Keratinocyte (primary cell): ENCODE data around the gene ACOXL. TPM values are rescaled to one million over a fixed set of nuclear protein-coding genes. Genes with fewer than 3 reads are reported as not detected.

ENCODE experiments used
- DNase-seq: peaks from one replicate; pipeline ENCODE4 v3.0.0-alpha.2; 2011; ENCODE audit warnings: low read depth, missing footprints, low spot score
- FAIRE-seq: peaks from 2 replicates; lab custom pipeline; 2011; peaks lifted over from hg19 to GRCh38; lab: Jason Lieb, UNC
- H2AFZ ChIP-seq: 2 replicates; pipeline ENCODE4 v1.6.0; 2012; ENCODE audit warnings: low read length, control low read depth, inconsistent platforms; ENCODE audit not compliant: control insufficient read depth
- H3K27ac ChIP-seq: 2 replicates; pipeline ENCODE4 v1.5.1; 2011; ENCODE audit warnings: low read length; ENCODE audit not compliant: control insufficient read depth, insufficient read depth
- H3K27me3 ChIP-seq: 3 replicates; pipeline ENCODE4 v1.6.0; 2011; ENCODE audit warnings: low read length; ENCODE audit not compliant: control insufficient read depth, insufficient read depth; ENCODE audit errors: extremely low read depth
- H3K36me3 ChIP-seq, 2 experiments: 2 replicates in 1 of 2; 3 replicates in 1 of 2; pipeline ENCODE4 v1.5.1; 2011; ENCODE audit warnings: low read length in 2 of 2, mild to moderate bottlenecking in 1 of 2; ENCODE audit not compliant: control insufficient read depth in 2 of 2, insufficient read depth in 2 of 2; ENCODE audit errors: extremely low read depth in 1 of 2
- H3K4me1 ChIP-seq: 3 replicates; pipeline ENCODE4 v1.5.1; 2011; ENCODE audit warnings: low read length; ENCODE audit not compliant: control insufficient read depth, insufficient read depth; ENCODE audit errors: extremely low read depth
- H3K4me2 ChIP-seq: 3 replicates; pipeline ENCODE4 v1.6.0; 2011; ENCODE audit warnings: low read depth, low read length; ENCODE audit not compliant: control insufficient read depth, insufficient read depth; ENCODE audit errors: extremely low read depth
- H3K4me3 ChIP-seq, 3 experiments: fragments of 200-600 bp in 1 of 3; sonication (generic) in 1 of 3; 2 replicates in 2 of 3; 3 replicates in 1 of 3; pipeline ENCODE4 v1.5.1; 2011 to 2016; ENCODE audit warnings: low read length in 3 of 3, mild to moderate bottlenecking in 3 of 3, control low read depth in 2 of 3, inconsistent platforms in 1 of 3, low read depth in 1 of 3, mixed read lengths in 1 of 3, mixed run types in 1 of 3, moderate library complexity in 1 of 3; ENCODE audit not compliant: control insufficient read depth in 2 of 3, insufficient read depth in 2 of 3; ENCODE audit errors: extremely low read depth in 1 of 3
- H3K79me2 ChIP-seq: 2 replicates; pipeline ENCODE4 v1.6.0; 2012; ENCODE audit warnings: low read length; ENCODE audit not compliant: control insufficient read depth, insufficient read depth
- H3K9ac ChIP-seq: 3 replicates; pipeline ENCODE4 v1.6.0; 2011; ENCODE audit warnings: low read length; ENCODE audit not compliant: control insufficient read depth, insufficient read depth; ENCODE audit errors: extremely low read depth
- H3K9me1 ChIP-seq: 3 replicates; pipeline ENCODE4 v1.6.0; 2011; ENCODE audit warnings: low read length; ENCODE audit not compliant: control insufficient read depth, insufficient read depth; ENCODE audit errors: extremely low read depth
- H3K9me3 ChIP-seq: 2 replicates; pipeline ENCODE4 v1.5.1; 2012; ENCODE audit warnings: low read depth, low read length; ENCODE audit not compliant: control insufficient read depth
- H4K20me1 ChIP-seq: 3 replicates; pipeline ENCODE4 v1.6.0; 2011; ENCODE audit warnings: low read length; ENCODE audit not compliant: control insufficient read depth, insufficient read depth; ENCODE audit errors: extremely low read depth
- CTCF ChIP-seq, 3 experiments: IDR thresholded peaks in 1 of 3; conservative IDR thresholded peaks in 1 of 3; optimal IDR thresholded peaks in 1 of 3; 2 replicates in 2 of 3; 3 replicates in 1 of 3; pipeline versions ENCODE3 to v1.5.1; 2011; ENCODE audit warnings: low read length in 3 of 3, mild to moderate bottlenecking in 3 of 3, moderate library complexity in 2 of 3, control low read depth in 1 of 3, inconsistent platforms in 1 of 3; ENCODE audit not compliant: insufficient read depth in 2 of 3; ENCODE audit errors: extremely low read depth in 1 of 3
- EZH2 ChIP-seq: IDR thresholded peaks from one replicate; pipeline ENCODE4 v1.6.1; 2012; ENCODE audit warnings: inconsistent platforms, mild to moderate bottlenecking, low read length, moderate library complexity
- dilution Hi-C: fragments of 300-500 bp; cut with MboI; formaldehyde crosslinking; loops from one replicate; pipeline ENCODE4 v1.7.0; 2020; ENCODE audit warnings: low sequenced_read_pairs; ENCODE audit not compliant: extremely low pct_ligation_motif_present
- polyA plus RNA-seq, 5 experiments: library from polyadenylated mRNA; depleted of rRNA in 3 of 5; stranded (reverse) in 3 of 5; stranded (forward) in 1 of 5; unstranded in 1 of 5; fragments of >200 nt; gene quantifications; 1 replicate in 1 of 5; 2 replicates in 3 of 5; 3 replicates in 1 of 5; pipeline versions ENCODE4 v1.2.1 to v1.2.3, GENCODE V29; 2011 to 2012; ENCODE audit warnings: missing spikeins in 2 of 5, low read depth in 1 of 5, low replicate concordance in 1 of 5

Gene ACOXL
- polyA plus RNA-seq, 1 donor (not counting 4 experiments of a cell fraction or from before 2014, with no cell fraction given), result 0.04 TPM

GRCh38 chr2:110931648-110932047 is 199.3 kb downstream of the ACOXL start:
- H3K9me3 ChIP-seq, result peaks cover 2% of the 10 kb centered on the region
- no peak for DNase-seq

GRCh38 chr2:110933420-110933819 is 201.0 kb downstream of the ACOXL start:
- Histone ChIP-seq H3K36me3 (no peaks in the 10 kb centered on the region), H2AFZ (no peak overlapping the region), H3K79me2 (no peaks in the 10 kb centered on the region), H3K9ac (no peak overlapping the region), H3K4me1 (no peaks in the 10 kb centered on the region), H3K4me3 (no peak overlapping the region), H3K9me3 (peaks cover 2% of the 10 kb centered on the region), H3K9me1 (no peaks in the 10 kb centered on the region), H4K20me1 (no peaks in the 10 kb centered on the region), H3K27ac (no peak overlapping the region), H3K27me3 (peaks cover 3% of the 10 kb centered on the region), H3K4me2 (no peak overlapping the region)
- no peak for DNase-seq
- no peak for TF ChIP-seq CTCF (optimal IDR thresholded peaks at IDR 0.05 in 1 of 3, IDR thresholded peaks at IDR 0.05 in 1 of 3, conservative IDR thresholded peaks at IDR 0.05 in 1 of 3; ENCODE audit: extremely low read depth in 1 of 3, insufficient read depth in 2 of 3, low read length in 3 of 3)
- TF ChIP-seq EZH2, result no peak
- dilution Hi-C loops, result no loop called here
- FAIRE-seq, result no peak

More at GRCh38 chr2:110931648-110932047, 199.3 kb downstream of the ACOXL start:
- Histone ChIP-seq H2AFZ (no peak overlapping the region), H3K27me3 (no peaks in the 10 kb centered on the region), H3K79me2 (no peaks in the 10 kb centered on the region), H3K36me3 (no peaks in the 10 kb centered on the region), H3K4me3 (no peak overlapping the region), H3K4me2 (no peak overlapping the region), H3K9ac (no peak overlapping the region), H4K20me1 (no peaks in the 10 kb centered on the region), H3K27ac (no peak overlapping the region), H3K4me1 (no peaks in the 10 kb centered on the region), H3K9me1 (no peaks in the 10 kb centered on the region)
- no peak for FAIRE-seq
- dilution Hi-C loops, result no loop called here
- TF ChIP-seq CTCF (optimal IDR thresholded peaks at IDR 0.05 in 1 of 3, IDR thresholded peaks at IDR 0.05 in 1 of 3, conservative IDR thresholded peaks at IDR 0.05 in 1 of 3; ENCODE audit: extremely low read depth in 1 of 3, insufficient read depth in 2 of 3, low read length in 3 of 3) (no peak), EZH2 (no peak)
